ENCODE results near the gene KCNK3. TPM values are rescaled to one million over a fixed set of nuclear protein-coding genes. Genes with fewer than 3 reads are reported as not detected.

KCNK3 gene
- total and polyA plus RNA-seq, 2 donors (not counting 1 experiment from before 2014, with no cell fraction given): under 0.01 TPM; not detected in 1

DNA sequence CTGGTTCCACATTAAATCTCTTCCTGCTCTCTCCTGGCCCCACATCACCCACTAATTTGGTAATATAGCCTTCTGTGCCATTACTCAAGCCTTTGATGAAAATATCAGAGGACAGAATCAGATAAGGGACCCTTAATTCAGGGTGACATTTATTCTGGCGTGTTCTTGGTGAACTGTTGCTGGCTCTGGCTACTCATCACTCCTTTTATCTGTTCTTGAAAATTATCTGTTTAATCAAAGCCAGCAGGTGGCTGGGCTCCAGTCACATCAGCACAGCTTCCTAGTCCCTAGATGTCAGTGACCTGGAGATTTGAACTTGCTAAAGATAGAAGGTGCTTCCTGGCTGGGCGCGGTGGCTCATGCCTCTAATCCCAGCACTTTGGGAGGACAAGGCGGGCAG lies 44.7 kb downstream of the KCNK3 start:
- Histone ChIP-seq H3K4me2 (ENCODE audit: extremely low read depth, insufficient read depth, low read length) (no peak overlapping the region), H3K9ac (ENCODE audit: insufficient read depth, low read length) (no peak overlapping the region), H3K27ac (ENCODE audit: insufficient read depth, low read length) (no peak overlapping the region), H3K79me2 (ENCODE audit: control insufficient read depth, insufficient read depth, low read length) (no peaks in the 10 kb centered on the region), H3K9me3 (ENCODE audit: control insufficient read depth, insufficient read depth, low read depth, low read length) (no peaks in the 10 kb centered on the region), H4K20me1 (ENCODE audit: control insufficient read depth, extremely low read depth, insufficient read depth, low read length) (no peaks in the 10 kb centered on the region), H3K4me1 (ENCODE audit: control insufficient read depth, extremely low read depth, insufficient read depth, low read length) (peaks cover 6% of the 10 kb centered on the region), H2AFZ (ENCODE audit: low read length) (no peak overlapping the region), H3K4me3 (replicated peaks in 1 of 4; ENCODE audit: control extremely low read depth in 1 of 4, insufficient read depth in 1 of 4, low read depth in 3 of 4, low read length in 4 of 4) (no peak overlapping the region), H3K27me3 (ENCODE audit: control insufficient read depth, insufficient read depth, low read length) (peaks cover 3% of the 10 kb centered on the region), H3K36me3 (ENCODE audit: control insufficient read depth, insufficient read depth, low read length) (no peaks in the 10 kb centered on the region)
- TF ChIP-seq, protein P1, sequence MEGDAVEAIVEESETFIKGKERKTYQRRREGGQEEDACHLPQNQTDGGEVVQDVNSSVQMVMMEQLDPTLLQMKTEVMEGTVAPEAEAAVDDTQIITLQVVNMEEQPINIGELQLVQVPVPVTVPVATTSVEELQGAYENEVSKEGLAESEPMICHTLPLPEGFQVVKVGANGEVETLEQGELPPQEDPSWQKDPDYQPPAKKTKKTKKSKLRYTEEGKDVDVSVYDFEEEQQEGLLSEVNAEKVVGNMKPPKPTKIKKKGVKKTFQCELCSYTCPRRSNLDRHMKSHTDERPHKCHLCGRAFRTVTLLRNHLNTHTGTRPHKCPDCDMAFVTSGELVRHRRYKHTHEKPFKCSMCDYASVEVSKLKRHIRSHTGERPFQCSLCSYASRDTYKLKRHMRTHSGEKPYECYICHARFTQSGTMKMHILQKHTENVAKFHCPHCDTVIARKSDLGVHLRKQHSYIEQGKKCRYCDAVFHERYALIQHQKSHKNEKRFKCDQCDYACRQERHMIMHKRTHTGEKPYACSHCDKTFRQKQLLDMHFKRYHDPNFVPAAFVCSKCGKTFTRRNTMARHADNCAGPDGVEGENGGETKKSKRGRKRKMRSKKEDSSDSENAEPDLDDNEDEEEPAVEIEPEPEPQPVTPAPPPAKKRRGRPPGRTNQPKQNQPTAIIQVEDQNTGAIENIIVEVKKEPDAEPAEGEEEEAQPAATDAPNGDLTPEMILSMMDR (conservative IDR thresholded peaks at IDR 0.05 in 1 of 2, IDR thresholded peaks at IDR 0.05 in 1 of 2; ENCODE audit: low read depth in 1 of 2, low read length in 2 of 2): no peak
- no peak for TF ChIP-seq EZH2 (IDR thresholded peaks at IDR 0.05; ENCODE audit: low read length, missing control alignments)
- DNase-seq (ENCODE audit: low read depth in 2 of 2): no peak

DNA sequence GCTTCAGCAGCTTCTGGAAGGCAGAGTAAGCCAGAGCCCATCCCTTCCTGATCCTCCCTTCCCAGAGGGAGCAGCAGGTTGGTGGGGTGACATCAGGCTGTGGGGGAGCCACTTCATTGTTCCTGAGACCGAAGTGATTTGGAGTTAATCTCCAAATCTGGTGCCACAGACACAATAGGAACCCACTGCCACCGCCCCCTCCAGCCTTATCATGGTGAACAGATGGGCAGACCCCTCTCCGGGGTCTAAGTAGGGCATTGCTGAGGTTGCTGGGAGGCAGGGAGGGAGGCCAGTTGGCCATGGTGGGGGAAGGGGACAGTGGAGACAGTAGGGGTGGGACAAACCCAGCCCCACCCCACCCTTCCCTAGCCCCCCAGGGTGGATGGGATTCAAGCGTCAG lies 46.0 kb downstream of the KCNK3 start:
- Histone ChIP-seq H2AFZ (ENCODE audit: low read length) (no peak overlapping the region), H3K79me2 (ENCODE audit: control insufficient read depth, insufficient read depth, low read length) (no peaks in the 10 kb centered on the region), H3K4me2 (ENCODE audit: extremely low read depth, insufficient read depth, low read length) (no peak overlapping the region), H4K20me1 (ENCODE audit: control insufficient read depth, extremely low read depth, insufficient read depth, low read length) (no peaks in the 10 kb centered on the region), H3K4me3 (replicated peaks in 1 of 4; ENCODE audit: control extremely low read depth in 1 of 4, insufficient read depth in 1 of 4, low read depth in 3 of 4, low read length in 4 of 4) (no peak overlapping the region), H3K9me3 (ENCODE audit: control insufficient read depth, insufficient read depth, low read depth, low read length) (no peaks in the 10 kb centered on the region), H3K36me3 (ENCODE audit: control insufficient read depth, insufficient read depth, low read length) (no peaks in the 10 kb centered on the region), H3K27ac (ENCODE audit: insufficient read depth, low read length) (no peak overlapping the region), H3K27me3 (ENCODE audit: control insufficient read depth, insufficient read depth, low read length) (peaks cover 3% of the 10 kb centered on the region), H3K4me1 (ENCODE audit: control insufficient read depth, extremely low read depth, insufficient read depth, low read length) (peaks cover 6% of the 10 kb centered on the region), H3K9ac (ENCODE audit: insufficient read depth, low read length) (no peak overlapping the region)
- DNase-seq (ENCODE audit: low read depth in 2 of 2): no peak
- TF ChIP-seq EZH2 (IDR thresholded peaks at IDR 0.05; ENCODE audit: low read length, missing control alignments): no peak
- TF ChIP-seq, protein P1 (conservative IDR thresholded peaks at IDR 0.05 in 1 of 2, IDR thresholded peaks at IDR 0.05 in 1 of 2; ENCODE audit: low read depth in 1 of 2, low read length in 2 of 2): no peak

DNA sequence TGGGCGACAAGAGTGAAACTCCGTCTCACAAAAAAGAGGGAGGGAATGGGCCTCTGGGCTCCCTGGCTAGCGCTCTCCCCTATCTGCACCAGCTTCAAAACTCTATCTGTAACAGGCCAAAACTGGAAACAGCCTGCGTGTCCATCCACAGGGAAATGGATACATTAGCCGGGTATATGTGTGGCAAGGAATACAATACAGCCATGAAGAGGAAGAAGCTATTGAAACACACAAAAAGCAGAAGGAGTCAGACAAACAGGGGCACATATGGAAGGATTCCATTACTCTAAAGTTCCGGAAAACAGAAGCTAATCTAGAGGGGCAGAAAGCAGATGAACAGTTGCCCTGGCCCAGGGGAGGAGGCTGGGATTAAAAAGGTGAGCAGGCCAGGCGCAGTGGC lies 47.0 kb downstream of the KCNK3 start:
- H2AFZ ChIP-seq (ENCODE audit: low read length): no peak overlapping the region
- TF ChIP-seq, protein P1 (conservative IDR thresholded peaks at IDR 0.05 in 1 of 2, IDR thresholded peaks at IDR 0.05 in 1 of 2; ENCODE audit: low read depth in 1 of 2, low read length in 2 of 2): no peak
- H4K20me1 ChIP-seq (ENCODE audit: control insufficient read depth, extremely low read depth, insufficient read depth, low read length): no peaks in the 10 kb centered on the region
- H3K9ac ChIP-seq (ENCODE audit: insufficient read depth, low read length): no peak overlapping the region
- H3K4me1 ChIP-seq (ENCODE audit: control insufficient read depth, extremely low read depth, insufficient read depth, low read length): peaks cover 6% of the 10 kb centered on the region
- H3K4me2 ChIP-seq (ENCODE audit: extremely low read depth, insufficient read depth, low read length): no peak overlapping the region
- no peak overlapping the region for H3K27ac ChIP-seq (ENCODE audit: insufficient read depth, low read length)
- H3K36me3 ChIP-seq (ENCODE audit: control insufficient read depth, insufficient read depth, low read length): no peaks in the 10 kb centered on the region
- no peaks in the 10 kb centered on the region for H3K79me2 ChIP-seq (ENCODE audit: control insufficient read depth, insufficient read depth, low read length)
- H3K27me3 ChIP-seq (ENCODE audit: control insufficient read depth, insufficient read depth, low read length): peaks cover 3% of the 10 kb centered on the region
- no peak overlapping the region for H3K4me3 ChIP-seq (replicated peaks in 1 of 4; ENCODE audit: control extremely low read depth in 1 of 4, insufficient read depth in 1 of 4, low read depth in 3 of 4, low read length in 4 of 4)
- no peak for DNase-seq (ENCODE audit: low read depth in 2 of 2)
- no peaks in the 10 kb centered on the region for H3K9me3 ChIP-seq (ENCODE audit: control insufficient read depth, insufficient read depth, low read depth, low read length)
